ENCODE results near the gene NUDT14.

DNA sequence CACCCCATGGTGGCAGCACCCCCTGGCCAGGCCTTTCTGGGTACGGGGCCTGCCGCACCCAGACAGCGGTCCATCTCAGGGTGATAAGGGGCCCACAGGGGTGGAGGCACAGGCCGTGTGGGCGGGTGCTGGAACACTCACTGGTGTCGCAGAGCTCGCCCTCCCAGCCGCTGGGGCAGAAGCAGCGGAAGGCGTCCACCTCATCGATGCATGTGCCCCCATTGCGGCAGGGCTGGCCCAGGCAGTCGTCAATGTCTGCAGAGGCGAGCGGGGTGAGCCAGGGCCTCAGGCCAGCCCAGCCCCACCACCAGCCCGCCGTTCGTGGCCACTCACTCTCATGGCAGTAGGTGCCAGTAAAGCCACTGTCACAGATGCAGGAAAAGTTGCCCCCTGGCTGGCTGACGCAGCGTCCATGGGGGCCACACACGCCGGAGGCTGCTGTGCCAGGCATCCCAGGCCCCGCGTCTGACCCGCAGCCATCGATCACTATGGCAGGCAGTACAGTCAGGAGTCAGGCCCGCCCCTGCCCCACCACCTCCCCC lies 32.4 kb downstream of the NUDT14 start:
- TF ChIP-seq, protein P1, sequence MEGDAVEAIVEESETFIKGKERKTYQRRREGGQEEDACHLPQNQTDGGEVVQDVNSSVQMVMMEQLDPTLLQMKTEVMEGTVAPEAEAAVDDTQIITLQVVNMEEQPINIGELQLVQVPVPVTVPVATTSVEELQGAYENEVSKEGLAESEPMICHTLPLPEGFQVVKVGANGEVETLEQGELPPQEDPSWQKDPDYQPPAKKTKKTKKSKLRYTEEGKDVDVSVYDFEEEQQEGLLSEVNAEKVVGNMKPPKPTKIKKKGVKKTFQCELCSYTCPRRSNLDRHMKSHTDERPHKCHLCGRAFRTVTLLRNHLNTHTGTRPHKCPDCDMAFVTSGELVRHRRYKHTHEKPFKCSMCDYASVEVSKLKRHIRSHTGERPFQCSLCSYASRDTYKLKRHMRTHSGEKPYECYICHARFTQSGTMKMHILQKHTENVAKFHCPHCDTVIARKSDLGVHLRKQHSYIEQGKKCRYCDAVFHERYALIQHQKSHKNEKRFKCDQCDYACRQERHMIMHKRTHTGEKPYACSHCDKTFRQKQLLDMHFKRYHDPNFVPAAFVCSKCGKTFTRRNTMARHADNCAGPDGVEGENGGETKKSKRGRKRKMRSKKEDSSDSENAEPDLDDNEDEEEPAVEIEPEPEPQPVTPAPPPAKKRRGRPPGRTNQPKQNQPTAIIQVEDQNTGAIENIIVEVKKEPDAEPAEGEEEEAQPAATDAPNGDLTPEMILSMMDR (IDR thresholded peaks at IDR 0.05; ENCODE audit: low read depth, low read length): no peak
- TF ChIP-seq EZH2phosphoT487 (IDR thresholded peaks at IDR 0.05; ENCODE audit: low read depth): no peak

Measured in OCI-LY3 (cell line).